Tibial artery (tissue), 4 donors: ENCODE results near the gene TDRD3.
A peak's percentile ranks its signal among the peaks of the same experiment; 100 is the strongest.

ENCODE experiments used
- DNase-seq, 2 donors: peaks; one replicate each; pipeline ENCODE4 v3.0.0-alpha.2; 2019
- H3K27ac ChIP-seq, 2 donors: fragments of 200-600 bp; sonication (generic) in 1 of 2; 1 replicate in 1 of 2; 2 replicates in 1 of 2; pipeline ENCODE4 v1.5.1; 2018 to 2019; ENCODE audit warnings: mild to moderate bottlenecking in 1 of 2
- H3K27me3 ChIP-seq, 2 donors: fragments of 200-600 bp; sonication (generic) in 1 of 2; one replicate each; pipeline versions ENCODE4 v1.5.1 to v1.6.0; 2016 to 2019
- H3K36me3 ChIP-seq, 3 donors: fragments of 200-600 bp; sonication (generic) in 2 of 3; one replicate each; pipeline ENCODE4 v1.5.1; 2016 to 2019; ENCODE audit warnings: mild to moderate bottlenecking in 2 of 3
- H3K4me1 ChIP-seq, 4 donors: fragments of 200-600 bp; sonication (generic) in 2 of 4; 1 replicate in 3 of 4; 2 replicates in 1 of 4; pipeline ENCODE4 v1.5.1; 2016 to 2019
- H3K4me3 ChIP-seq, 2 donors: fragments of 200-600 bp; sonication (generic) in 1 of 2; 1 replicate in 1 of 2; 2 replicates in 1 of 2; pipeline ENCODE4 v1.5.1; 2018 to 2019; ENCODE audit warnings: mild to moderate bottlenecking in 2 of 2
- H3K9me3 ChIP-seq, 3 donors: fragments of 200-600 bp; sonication (generic) in 1 of 3; one replicate each; pipeline ENCODE4 v1.5.1; 2016 to 2019
- CTCF ChIP-seq, 2 experiments: fragments of 200-600 bp in 1 of 2; fragments of 450-650 bp in 1 of 2; IDR thresholded peaks; one replicate each; pipeline ENCODE4 v1.5.1; 2017 to 2019; ENCODE audit warnings: antibody characterized with exemption in 2 of 2, mild to moderate bottlenecking in 1 of 2, moderate library complexity in 1 of 2
- intact Hi-C: fragments of 100-400 bp; cut with DNase I; formaldehyde crosslinking; loops from one replicate; pipeline ENCODE4 v1.15.0; 2023; ENCODE audit warnings: low total_unique reads

Gene TDRD3

GRCh38 chr13:60612593-60612992, 215.6 kb downstream of the TDRD3 start:
- Histone ChIP-seq H3K4me3 (no peak overlapping the region), H3K27ac (no peak overlapping the region), H3K27me3 (no peaks in the 10 kb centered on the region), H3K9me3 (no peaks in the 10 kb centered on the region), H3K36me3 (no peaks in the 10 kb centered on the region), H3K4me1 (no peaks in the 10 kb centered on the region)
- no peak for TF ChIP-seq CTCF (IDR thresholded peaks at IDR 0.05)
- intact Hi-C loops, result no loop called here
- no peak for DNase-seq

- H3K27me3 ChIP-seq, result no peaks in the 10 kb centered on the region
- H3K36me3 ChIP-seq, result no peaks in the 10 kb centered on the region
- H3K4me3 ChIP-seq, result no peak overlapping the region
- no peaks in the 10 kb centered on the region for H3K9me3 ChIP-seq
- no peak overlapping the region for H3K27ac ChIP-seq
- DNase-seq, result no peak
- H3K4me1 ChIP-seq, result no peaks in the 10 kb centered on the region
- TF ChIP-seq CTCF (IDR thresholded peaks at IDR 0.05), result no peak
- intact Hi-C loops, result no loop called here
Observed at GRCh38 chr13:60613080-60613479, 216.1 kb downstream of the TDRD3 start.

- DNase-seq, result no peak
- Histone ChIP-seq H3K4me1 (no peaks in the 10 kb centered on the region), H3K36me3 (no peaks in the 10 kb centered on the region), H3K9me3 (no peaks in the 10 kb centered on the region), H3K27me3 (no peaks in the 10 kb centered on the region), H3K4me3 (no peak overlapping the region), H3K27ac (no peak overlapping the region)
- intact Hi-C loops, result loop anchor here (5.0 kb wide), 1 partner anchor 1329 kb away; no protein-coding TSS in a partner anchor
- TF ChIP-seq CTCF (IDR thresholded peaks at IDR 0.05), result peak in 1 of 2 experiments; percentile 25
Observed at GRCh38 chr13:60617991-60618733, 221.1 kb downstream of the TDRD3 start.

- Histone ChIP-seq H3K4me3 (no peak overlapping the region), H3K36me3 (no peaks in the 10 kb centered on the region), H3K9me3 (no peaks in the 10 kb centered on the region), H3K27ac (no peak overlapping the region), H3K4me1 (no peaks in the 10 kb centered on the region), H3K27me3 (no peaks in the 10 kb centered on the region)
- TF ChIP-seq CTCF (IDR thresholded peaks at IDR 0.05), result no peak
- DNase-seq, result no peak
- intact Hi-C loops, result loop anchor here (5.0 kb wide), 1 partner anchor 1328 kb away; no protein-coding TSS in a partner anchor
Observed at GRCh38 chr13:60619461-60619860, 222.4 kb downstream of the TDRD3 start.

- Histone ChIP-seq H3K27ac (no peak overlapping the region), H3K27me3 (no peaks in the 10 kb centered on the region), H3K4me3 (no peak overlapping the region), H3K4me1 (no peaks in the 10 kb centered on the region), H3K9me3 (no peaks in the 10 kb centered on the region), H3K36me3 (no peaks in the 10 kb centered on the region)
- TF ChIP-seq CTCF (IDR thresholded peaks at IDR 0.05), result no peak
- intact Hi-C loops, result no loop called here
- no peak for DNase-seq
Observed at GRCh38 chr13:60620611-60621395, 223.8 kb downstream of the TDRD3 start.
